OCI-LY1 (cell line): ENCODE measurements around the gene TTLL11.

Experiments used
- CTCF ChIP-seq: fragments of 200-600 bp; sonication (generic), shearing (Covaris generic); IDR thresholded peaks from 2 replicates; pipeline ENCODE4 v1.5.1; 2017; ENCODE audit warnings: mild to moderate bottlenecking, antibody characterized with exemption, low read length, moderate library complexity, mixed read lengths
- EZH2 ChIP-seq: fragments of 200-600 bp; sonication (generic), shearing (Covaris generic); IDR thresholded peaks from 2 replicates; pipeline ENCODE4 v1.8.0; 2017; ENCODE audit warnings: borderline replicate concordance, mixed run types, mild to moderate bottlenecking, antibody characterized with exemption, low read length, moderate library complexity, mixed read lengths

GRCh38 chr9:121975801-121976277, 117.3 kb downstream of the TTLL11 start:
- TF ChIP-seq CTCF (no peak), EZH2 (no peak)
